ENCODE results near the gene SEMA7A.
"Not testable (repeated sequence)": the region's sequence is repeated elsewhere in the genome, so short reads cannot be mapped to it uniquely, and the experiment has no call there.

Gene SEMA7A, protein sequence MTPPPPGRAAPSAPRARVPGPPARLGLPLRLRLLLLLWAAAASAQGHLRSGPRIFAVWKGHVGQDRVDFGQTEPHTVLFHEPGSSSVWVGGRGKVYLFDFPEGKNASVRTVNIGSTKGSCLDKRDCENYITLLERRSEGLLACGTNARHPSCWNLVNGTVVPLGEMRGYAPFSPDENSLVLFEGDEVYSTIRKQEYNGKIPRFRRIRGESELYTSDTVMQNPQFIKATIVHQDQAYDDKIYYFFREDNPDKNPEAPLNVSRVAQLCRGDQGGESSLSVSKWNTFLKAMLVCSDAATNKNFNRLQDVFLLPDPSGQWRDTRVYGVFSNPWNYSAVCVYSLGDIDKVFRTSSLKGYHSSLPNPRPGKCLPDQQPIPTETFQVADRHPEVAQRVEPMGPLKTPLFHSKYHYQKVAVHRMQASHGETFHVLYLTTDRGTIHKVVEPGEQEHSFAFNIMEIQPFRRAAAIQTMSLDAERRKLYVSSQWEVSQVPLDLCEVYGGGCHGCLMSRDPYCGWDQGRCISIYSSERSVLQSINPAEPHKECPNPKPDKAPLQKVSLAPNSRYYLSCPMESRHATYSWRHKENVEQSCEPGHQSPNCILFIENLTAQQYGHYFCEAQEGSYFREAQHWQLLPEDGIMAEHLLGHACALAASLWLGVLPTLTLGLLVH

GRCh38 chr15:74433592-74434262 lies at the start of gene SEMA7A:
Gene SEMA7A (minus strand): TSS chr15:74433958. CDS start chr15:74433918, 40 bp downstream.
- DNase-seq (ENCODE audit: low spot score) = peak; percentile 86

DNA sequence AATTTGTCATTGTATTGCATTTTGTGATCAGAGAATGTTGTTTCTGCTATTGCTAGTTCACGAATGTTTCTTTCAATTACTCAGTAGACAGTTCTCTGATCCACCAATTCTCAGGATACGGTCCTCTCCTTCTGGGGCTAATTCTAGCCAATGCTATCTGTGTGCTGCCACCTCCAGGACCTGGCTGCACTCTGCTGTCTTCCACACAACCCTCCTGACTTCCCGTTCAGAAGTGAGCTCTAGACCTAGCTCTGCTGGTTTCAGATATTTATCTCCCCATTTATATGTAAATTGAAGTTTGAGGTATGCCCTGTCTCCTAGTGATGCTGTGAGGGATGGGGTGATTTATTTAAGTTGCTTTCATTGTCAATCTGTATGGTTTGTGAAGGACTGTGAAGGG lies 48.9 kb upstream of the SEMA7A start:
- DNase-seq (ENCODE audit: low spot score) = no peak

DNA sequence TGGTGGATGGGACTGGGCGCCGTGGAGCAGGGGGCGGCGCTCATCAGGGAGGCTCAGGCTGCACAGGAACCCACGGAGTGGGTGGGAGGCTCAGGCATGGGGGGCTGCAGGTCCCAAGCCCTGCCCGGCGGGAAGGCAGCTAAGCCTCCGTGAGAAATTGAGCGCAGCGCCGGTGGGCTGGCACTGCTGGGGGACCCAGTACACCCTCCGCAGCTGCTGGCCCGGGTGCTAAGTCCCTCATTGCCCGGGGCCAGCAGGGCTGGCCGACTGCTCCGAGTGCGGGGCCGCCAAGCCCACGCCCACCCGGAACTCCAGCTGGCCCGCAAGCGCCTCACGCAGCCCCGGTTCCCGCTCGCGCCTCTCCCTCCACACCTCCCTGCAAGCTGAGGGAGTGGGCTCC lies 46.6 kb upstream of the SEMA7A start:
- DNase-seq (ENCODE audit: low spot score) = not testable (repeated sequence)

- not testable (repeated sequence) for DNase-seq (ENCODE audit: low spot score)
Measured at GRCh38 chr15:74471621-74472020, 37.9 kb upstream of the SEMA7A start.

- no peak for DNase-seq (ENCODE audit: low spot score)
Measured at GRCh38 chr15:74470631-74471395, 37.1 kb upstream of the SEMA7A start.

GRCh38 chr15:74468341-74469032 lies 34.7 kb upstream of the SEMA7A start:
- DNase-seq (ENCODE audit: low spot score) = no peak

DNA sequence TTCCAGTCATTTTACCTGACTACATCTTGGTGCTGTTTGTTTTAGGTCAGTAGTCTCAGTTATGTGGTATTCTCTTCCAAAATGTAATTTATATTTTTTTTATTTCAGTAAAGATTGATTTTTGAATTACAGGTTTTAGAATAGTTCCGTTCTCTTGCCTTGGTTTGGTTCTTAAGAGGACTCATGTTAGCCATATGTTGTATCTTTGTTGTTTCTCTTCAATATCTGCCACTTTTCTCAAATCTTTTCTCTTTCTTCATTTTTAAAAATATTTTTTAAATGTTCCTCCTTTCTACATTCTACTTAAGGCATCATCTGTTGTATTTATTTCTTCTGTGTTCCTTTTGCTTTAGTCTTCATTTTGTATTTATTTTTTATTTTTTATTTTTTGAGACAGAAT lies 32.8 kb upstream of the SEMA7A start:
- no peak for DNase-seq (ENCODE audit: low spot score)

DNA sequence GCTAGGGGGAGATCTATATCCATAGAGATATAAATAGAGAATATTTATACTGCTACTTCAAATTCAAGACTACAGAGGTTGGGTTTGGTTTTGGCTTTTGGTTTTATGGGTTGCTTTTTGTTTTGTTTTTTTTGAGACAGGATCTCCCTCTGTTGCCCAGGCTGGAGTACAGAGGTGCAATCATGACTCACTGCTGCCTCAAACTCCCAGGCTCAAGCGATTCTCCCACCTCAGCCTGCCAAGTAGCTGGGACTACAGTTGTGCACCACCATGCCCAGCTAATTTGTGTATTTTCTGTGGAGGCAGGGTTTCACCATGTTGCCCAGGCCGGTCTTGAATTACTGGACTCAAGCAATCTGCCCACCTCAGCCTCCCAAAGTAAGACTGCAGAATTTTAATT lies 31.1 kb upstream of the SEMA7A start:
- no peak for DNase-seq (ENCODE audit: low spot score)

- no peak for DNase-seq (ENCODE audit: low spot score)
Measured at GRCh38 chr15:74464216-74464615, 30.5 kb upstream of the SEMA7A start.

GRCh38 chr15:74463634-74464033 lies 29.9 kb upstream of the SEMA7A start:
- DNase-seq (ENCODE audit: low spot score) = no peak

GRCh38 chr15:74461847-74462511 lies 28.2 kb upstream of the SEMA7A start:
- DNase-seq (ENCODE audit: low spot score) = no peak

DNA sequence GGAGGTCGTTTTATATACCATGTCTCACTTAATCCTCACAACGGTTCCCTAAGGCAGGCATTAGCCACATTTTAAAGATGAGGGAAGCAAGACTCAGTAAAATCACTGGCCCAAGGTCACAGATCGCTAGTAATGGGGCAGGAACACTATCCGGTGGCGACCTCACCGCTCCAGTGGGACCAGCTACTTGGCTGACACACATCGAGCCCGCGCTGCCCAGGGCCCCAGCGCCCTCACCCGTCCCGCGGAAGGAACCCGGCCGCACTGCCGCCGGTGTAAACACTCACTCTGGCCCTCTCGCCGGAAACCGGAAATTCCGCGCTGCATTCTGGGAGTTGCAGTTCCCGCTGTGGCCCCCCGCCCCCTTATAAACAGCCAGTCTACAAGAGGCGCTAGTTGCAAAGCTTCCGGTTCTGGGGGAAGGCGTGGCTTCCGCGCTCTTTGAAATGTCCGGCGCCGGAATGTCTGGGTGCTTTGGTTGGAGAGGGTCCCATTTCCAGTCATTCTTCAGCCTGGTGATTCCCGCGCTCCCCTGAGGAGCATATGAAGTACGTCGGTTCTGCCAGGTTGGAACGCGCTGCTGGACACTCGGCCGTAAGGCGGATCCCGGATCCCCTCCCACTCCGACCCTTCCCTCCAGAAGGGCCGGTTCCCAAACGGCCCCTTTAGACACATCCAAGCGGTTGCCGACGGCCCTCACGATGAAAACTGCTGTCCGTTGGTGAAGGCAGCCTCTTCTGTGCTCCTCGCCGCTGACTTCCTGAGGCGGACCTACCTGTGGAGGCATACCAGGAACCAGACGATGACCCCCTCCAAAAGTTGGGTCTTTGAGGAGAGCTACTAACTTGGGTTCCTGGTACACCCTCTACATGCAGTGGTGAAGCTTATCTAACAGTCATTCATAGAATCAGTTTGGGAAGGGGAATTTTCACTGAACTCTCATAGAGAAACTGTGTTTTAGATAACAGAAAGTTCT lies 27.4 kb upstream of the SEMA7A start, which contains the start of gene UBL7:
TSS of gene UBL7 (minus strand) at position 290 of the 976 bp plus-strand sequence. CDS start 2,293 bp downstream, outside the sequence.
- peak; percentile 98 for DNase-seq (ENCODE audit: low spot score)

GRCh38 chr15:74460298-74460697 lies 26.5 kb upstream of the SEMA7A start:
- DNase-seq (ENCODE audit: low spot score) = no peak

- not testable (repeated sequence) for DNase-seq (ENCODE audit: low spot score)
Measured at GRCh38 chr15:74459798-74460197, 26.0 kb upstream of the SEMA7A start.

- DNase-seq (ENCODE audit: low spot score) = no peak
Measured at GRCh38 chr15:74458473-74458872, 24.7 kb upstream of the SEMA7A start.

- not testable (repeated sequence) for DNase-seq (ENCODE audit: low spot score)
Measured at GRCh38 chr15:74457036-74457435, 23.3 kb upstream of the SEMA7A start.

DNA sequence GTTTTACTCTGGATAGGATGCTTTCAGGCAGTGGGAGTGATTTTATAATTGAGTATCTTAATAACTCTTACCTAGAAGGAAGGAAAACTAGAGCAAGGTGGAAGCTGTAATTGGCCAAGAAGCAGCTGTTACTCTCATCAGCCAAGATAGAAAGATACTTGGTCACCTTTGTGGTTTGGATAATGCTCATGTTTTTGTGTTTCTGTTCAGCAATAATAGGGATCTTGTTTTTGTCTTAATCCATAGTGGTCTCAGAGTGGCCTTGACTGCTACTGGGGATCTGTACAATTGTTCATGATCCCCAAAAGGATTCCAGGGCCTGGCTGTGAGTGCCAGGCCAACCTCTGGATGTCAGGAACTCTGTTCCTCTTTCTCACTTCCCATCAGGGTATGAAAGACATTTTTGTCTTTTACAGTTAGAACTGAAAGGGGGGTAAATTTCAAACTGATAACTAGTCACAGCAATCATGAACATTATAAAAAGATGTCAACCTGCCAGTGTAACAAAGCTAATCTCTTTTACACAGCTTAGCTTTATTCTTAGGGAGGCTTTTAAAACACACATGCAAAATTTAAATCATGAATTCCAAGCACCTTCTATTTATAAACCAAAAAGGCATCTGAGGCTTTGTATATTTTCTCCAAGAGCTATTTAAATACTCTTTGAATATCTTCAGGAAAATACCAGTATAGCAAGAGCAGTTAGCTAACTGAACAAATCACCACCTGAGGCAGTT lies 21.2 kb upstream of the SEMA7A start:
- no peak for DNase-seq (ENCODE audit: low spot score)

GRCh38 chr15:74453925-74454763 lies 20.4 kb upstream of the SEMA7A start:
- no peak for DNase-seq (ENCODE audit: low spot score)
